Iris pigment epithelial cell (primary cell): ENCODE results near the gene TFCP2.
"Not testable (repeated sequence)": the region's sequence is repeated elsewhere in the genome, so short reads cannot be mapped to it uniquely, and the experiment has no call there.

Experiments used
- DNase-seq: peaks from one replicate; pipeline ENCODE4 v3.0.0-alpha.2; 2011; ENCODE audit warnings: low read depth

The TFCP2 gene

GRCh38 chr12:51172515-51173431 is at the start of gene TFCP2:
Gene TFCP2, minus strand, starts transcription at chr12:51173135. Its CDS starts 713 bp downstream, at chr12:51172422.
- peak; percentile 98 for DNase-seq

GRCh38 chr12:51222461-51222860 is 49.5 kb upstream of the TFCP2 start:
- no peak for DNase-seq

GRCh38 chr12:51219857-51220256 is 46.9 kb upstream of the TFCP2 start:
- not testable (repeated sequence) for DNase-seq

- DNase-seq = no peak
Measured at GRCh38 chr12:51219322-51219721, 46.4 kb upstream of the TFCP2 start.

- DNase-seq = no peak
Measured at GRCh38 chr12:51218607-51219161, 45.7 kb upstream of the TFCP2 start.

GRCh38 chr12:51217968-51218606 is 45.2 kb upstream of the TFCP2 start, which contains the start of gene POU6F1:
Gene POU6F1, minus strand, starts transcription at chr12:51218062. Its CDS starts 11,226 bp downstream, at chr12:51206836.
- peak; percentile 77 for DNase-seq

GRCh38 chr12:51217133-51217967 is 44.4 kb upstream of the TFCP2 start:
- no peak for DNase-seq

- no peak for DNase-seq
Measured at GRCh38 chr12:51216642-51217041, 43.7 kb upstream of the TFCP2 start.

GRCh38 chr12:51214895-51215294 is 42.0 kb upstream of the TFCP2 start:
- DNase-seq = no peak

- DNase-seq = no peak
Measured at GRCh38 chr12:51210690-51211395, 37.9 kb upstream of the TFCP2 start.

- DNase-seq = no peak
Measured at GRCh38 chr12:51209259-51209658, 36.3 kb upstream of the TFCP2 start.

- no peak for DNase-seq
Measured at GRCh38 chr12:51208016-51208660, 35.2 kb upstream of the TFCP2 start.

- no peak for DNase-seq
Measured at GRCh38 chr12:51205350-51205749, 32.4 kb upstream of the TFCP2 start.

- no peak for DNase-seq
Measured at GRCh38 chr12:51202718-51203117, 29.8 kb upstream of the TFCP2 start.

GRCh38 chr12:51200806-51201205 is 27.9 kb upstream of the TFCP2 start:
- DNase-seq = no peak

- no peak for DNase-seq
Measured at GRCh38 chr12:51200156-51200555, 27.2 kb upstream of the TFCP2 start.

- DNase-seq = no peak
Measured at GRCh38 chr12:51199366-51199945, 26.5 kb upstream of the TFCP2 start.

GRCh38 chr12:51198568-51199365 is 25.8 kb upstream of the TFCP2 start:
- no peak for DNase-seq

- no peak for DNase-seq
Measured at GRCh38 chr12:51197736-51198567, 25.0 kb upstream of the TFCP2 start.
